K562 (cell line): Measurements from ENCODE around the gene ANKDD1A. TPM values are rescaled to one million over a fixed set of nuclear protein-coding genes. Genes with fewer than 3 reads are reported as not detected.

Experiments
- ATAC-seq: fragments of 200-7000 bp; cut with Tn5 transposase; 3 replicates; pipeline ENCODE4 v1.9.1; 2020; ENCODE audit warnings: moderate library complexity
- BruUV-seq: library from RNA; stranded (reverse); fragments of 400-500 nt; replicated peaks from 2 replicates; lab custom pipeline; 2021; lab: Mats Ljungman, UMichigan
- CTCF ChIA-PET: fragments of 300-600 bp; formaldehyde crosslinking; extraction: SDS; loops from one replicate; lab custom pipeline; 2021; ENCODE audit warnings: low intra/inter-chr PET ratio; lab: Yijun Ruan, JAX
- POLR2A ChIA-PET: fragments of 300-600, 350-650 bp; sonication (Branson Sonifier 250); formaldehyde crosslinking; extraction: SDS; loops from one replicate; lab custom pipeline; 2021; ENCODE audit warnings: antibody characterized with exemption, inconsistent platforms; lab: Yijun Ruan, JAX
- DNase-seq, 4 experiments: peaks; one replicate each; pipeline versions ENCODE4 v3.0.0 to v3.0.0-alpha.2; 2011 to 2018; ENCODE audit warnings: low spot score in 3 of 4, mixed read lengths in 3 of 4; ENCODE audit errors: extremely low read depth in 1 of 4
- FAIRE-seq: peaks from 2 replicates; lab custom pipeline; 2011; peaks lifted over from hg19 to GRCh38; lab: Jason Lieb, UNC
- H2AFZ ChIP-seq: 2 replicates; pipeline ENCODE4 v1.6.0; 2011; ENCODE audit warnings: low read depth, low read length, control low read depth, inconsistent platforms
- H3K27ac ChIP-seq: fragments of 200-600 bp; 3 replicates; pipeline ENCODE4 v1.8.0; 2011; ENCODE audit warnings: low read depth, mild to moderate bottlenecking, control low read depth, inconsistent platforms, low read length, moderate library complexity, mixed read lengths; ENCODE audit errors: extremely low read depth
- H3K27me3 ChIP-seq, 2 experiments: fragments of 300-600 bp in 1 of 2; 2 replicates in 1 of 2; 3 replicates in 1 of 2; pipeline versions ENCODE4 v1.6.0 to v1.8.0; 2011; ENCODE audit warnings: inconsistent platforms in 2 of 2, low read length in 2 of 2, mild to moderate bottlenecking in 1 of 2, mixed read lengths in 1 of 2, moderate library complexity in 1 of 2; ENCODE audit not compliant: control insufficient read depth in 2 of 2, insufficient read depth in 2 of 2
- H3K36me3 ChIP-seq: fragments of 300-600 bp; 3 replicates; pipeline ENCODE4 v1.8.0; 2011; ENCODE audit warnings: mild to moderate bottlenecking, low read length, inconsistent platforms; ENCODE audit not compliant: control insufficient read depth, insufficient read depth
- H3K4me1 ChIP-seq, 2 experiments: fragments of 200-600 bp in 1 of 2; replicated peaks in 1 of 2; 2 replicates in 1 of 2; 3 replicates in 1 of 2; pipeline versions ENCODE4 v1.5.1 to v1.8.0; 2011; ENCODE audit warnings: inconsistent platforms in 2 of 2, low read length in 2 of 2, mild to moderate bottlenecking in 1 of 2, mixed read lengths in 1 of 2, moderate library complexity in 1 of 2; ENCODE audit not compliant: control insufficient read depth in 2 of 2, insufficient read depth in 2 of 2
- H3K4me2 ChIP-seq: 2 replicates; pipeline ENCODE4 v1.6.1; 2011; ENCODE audit warnings: low read length, control low read depth, inconsistent platforms, mixed read lengths; ENCODE audit not compliant: insufficient read depth
- H3K4me3 ChIP-seq: fragments of 200-600 bp; sonication (generic), shearing (Covaris generic); 2 replicates; pipeline ENCODE4 v1.5.1; 2016; ENCODE audit warnings: control low read depth, inconsistent platforms
- H3K79me2 ChIP-seq: fragments of 200-600 bp; 3 replicates; pipeline ENCODE4 v1.8.0; 2011; ENCODE audit warnings: low read length, inconsistent platforms; ENCODE audit not compliant: control insufficient read depth, insufficient read depth
- H3K9ac ChIP-seq, 2 experiments: 2 replicates each; pipeline versions ENCODE4 v1.6.0 to v1.6.1; 2011; ENCODE audit warnings: low read depth in 2 of 2, low read length in 2 of 2, control low read depth in 1 of 2, inconsistent platforms in 1 of 2, mild to moderate bottlenecking in 1 of 2, mixed read lengths in 1 of 2; ENCODE audit not compliant: insufficient read depth in 1 of 2
- H3K9me1 ChIP-seq: one replicate; pipeline ENCODE4 v1.6.0; 2011; ENCODE audit warnings: inconsistent platforms, mild to moderate bottlenecking, low read length, moderate library complexity; ENCODE audit not compliant: control insufficient read depth, insufficient read depth
- H3K9me3 ChIP-seq: replicated peaks from 2 replicates; pipeline ENCODE4 v1.5.1; 2011; ENCODE audit warnings: low read depth, low read length, inconsistent platforms; ENCODE audit not compliant: control insufficient read depth, insufficient read depth
- H4K20me1 ChIP-seq: replicated peaks from 2 replicates; pipeline ENCODE4 v1.6.1; 2011; ENCODE audit warnings: low read length, inconsistent platforms, mixed read lengths; ENCODE audit not compliant: control insufficient read depth, insufficient read depth
- ARID2 ChIP-seq: fragments of 450-650 bp; IDR thresholded peaks from 2 replicates; pipeline ENCODE4 v1.6.1; 2017; ENCODE audit warnings: antibody characterized with exemption, mild to moderate bottlenecking
- BHLHE40 ChIP-seq: IDR thresholded peaks from 2 replicates; pipeline ENCODE4 v1.6.1; 2011; ENCODE audit warnings: low read length, improper control_type of control experiment
- GTF2E2 ChIP-seq: fragments of 200-800 bp; sonication (Bioruptor generic); IDR thresholded peaks from 2 replicates; pipeline ENCODE4 v1.6.1; 2016; ENCODE audit warnings: missing genetic modification characterization, missing compliant biosample characterization
- MYC ChIP-seq, 2 experiments: fragments of 250-450 bp in 1 of 2; sonication (Bioruptor Pico) in 1 of 2; IDR thresholded peaks; 2 replicates each; pipeline versions ENCODE4 v1.5.1 to v1.6.1; 2012 to 2021; ENCODE audit warnings: low read depth in 2 of 2, borderline replicate concordance in 1 of 2, improper control_type of control experiment in 1 of 2, low read length in 1 of 2, mild to moderate bottlenecking in 1 of 2, moderate library complexity in 1 of 2
- NFXL1 ChIP-seq: fragments of 450-650 bp; formaldehyde crosslinking; IDR thresholded peaks from 2 replicates; pipeline ENCODE4 v1.4.0; 2021; ENCODE audit warnings: mild to moderate bottlenecking
- SIX5 ChIP-seq, 2 experiments: IDR thresholded peaks; 2 replicates each; pipeline ENCODE4 v1.6.1; 2011; ENCODE audit warnings: low read length in 2 of 2, borderline replicate concordance in 1 of 2, low read depth in 1 of 2, mild to moderate bottlenecking in 1 of 2, moderate library complexity in 1 of 2; ENCODE audit not compliant: insufficient read depth in 1 of 2
- ZFP30 ChIP-seq: fragments of 250-450 bp; sonication (Bioruptor Pico); IDR thresholded peaks from 2 replicates; pipeline ENCODE4 v1.8.0; 2022; ENCODE audit warnings: moderate library complexity, mild to moderate bottlenecking, inconsistent platforms, borderline replicate concordance
- ZFP91 ChIP-seq: sonication (generic); formaldehyde crosslinking; IDR thresholded peaks from 2 replicates; pipeline ENCODE4 v1.8.0; 2022; ENCODE audit warnings: mild to moderate bottlenecking, missing genetic modification reagents
- ZNF175 ChIP-seq: fragments of 200-800 bp; sonication (Bioruptor generic); IDR thresholded peaks from 2 replicates; pipeline ENCODE4 v1.6.1; 2016; ENCODE audit warnings: low read depth, mild to moderate bottlenecking, missing genetic modification characterization, missing compliant biosample characterization
- ZNF280B ChIP-seq: fragments of 250-450 bp; sonication (Bioruptor Pico); IDR thresholded peaks from 2 replicates; pipeline ENCODE4 v1.5.1; 2021; ENCODE audit warnings: mild to moderate bottlenecking
- ZNF589 ChIP-seq: fragments of 200-800 bp; sonication (Bioruptor generic); IDR thresholded peaks from 2 replicates; pipeline ENCODE4 v1.6.1; 2016; ENCODE audit warnings: low read depth, missing genetic modification characterization, missing compliant biosample characterization
- ZSCAN32 ChIP-seq: fragments of 450-650 bp; formaldehyde crosslinking; IDR thresholded peaks from 2 replicates; pipeline ENCODE4 v1.4.0; 2020; ENCODE audit warnings: mild to moderate bottlenecking, moderate library complexity
- WGBS: fragments of 100-300 bp; shearing (Covaris generic); methylation state at CpG from one replicate; pipeline ENCODE4 v1.1.6; 2016; ENCODE audit warnings: low coverage, mixed read lengths; ENCODE audit not compliant: insufficient coverage; ENCODE audit errors: missing lambda C conversion rate; 5-methylcytosine and 5-hydroxymethylcytosine counted together
- in situ Hi-C: fragments of 300-500 bp; cut with MboI; formaldehyde crosslinking; loops from 4 replicates; pipeline ENCODE4 v1.15.0; 2018; ENCODE audit warnings: inconsistent platforms, mixed read lengths
- intact Hi-C: fragments of 100-400 bp; cut with micrococcal nuclease; formaldehyde crosslinking; loops from 2 replicates; pipeline ENCODE4 v1.14.2; 2022
- polyA plus RNA-seq, 8 experiments: library from polyadenylated mRNA; depleted of rRNA in 4 of 8; stranded (reverse) in 5 of 8; unstranded in 3 of 8; fragments of >200 nt; fragmentation: Nextera tagmentation in 2 of 8; fragmentation: Illumina TruSeq in 1 of 8; extraction: Ambion mirVana in 2 of 8; extraction: Trizol in 1 of 8; gene quantifications; 2 replicates each; pipeline versions ENCODE4 v1.2.1 to v1.2.3, GENCODE V29; 2011 to 2014; ENCODE audit warnings: inconsistent platforms in 1 of 8, missing spikeins in 1 of 8
- total RNA-seq, 7 experiments: library from RNA; depleted of rRNA in 6 of 7; stranded (reverse); fragments of >200 nt in 6 of 7; fragmentation: Illumina TruSeq in 2 of 7; extraction: Trizol in 2 of 7; gene quantifications; 2 replicates each; pipeline versions ENCODE4 v1.2.1 to v1.2.3, GENCODE V29; 2011 to 2021; ENCODE audit warnings: low replicate concordance in 1 of 7

ANKDD1A gene
- total and polyA plus RNA-seq, 9 of the 15 experiments (the other 6 are each of a cell fraction or from before 2014, with no cell fraction given) = 0.08 to 0.80 (median 0.43) TPM

- FAIRE-seq = no peak
- CTCF ChIA-PET = no interaction called here
- 71% methylated on average over 1 of the region's 1 CpG for WGBS
Measured at GRCh38 chr15:64864068-64864467, 47.6 kb upstream of the ANKDD1A start.

More at GRCh38 chr15:64864068-64864467, 47.6 kb upstream of the ANKDD1A start:
- in situ Hi-C loops (no loop called here), intact Hi-C loops (no loop called here)
- Histone ChIP-seq H3K4me2 (no peak overlapping the region), H3K27me3 (no peaks in the 10 kb centered on the region), H3K79me2 (no peaks in the 10 kb centered on the region), H3K9me1 (no peaks in the 10 kb centered on the region), H3K27ac (no peak overlapping the region), H4K20me1 (no peaks in the 10 kb centered on the region; the same call in 1 of the 2 replicates), H3K4me1 (0 out of 5 replicates have a peak, but pooled peaks cover 0 to 3% of the 10 kb centered on the region in 2 experiments), H3K36me3 (peaks cover 33% of the 10 kb centered on the region; the same call in 1 of the 3 replicates), H3K9me3 (no peaks in the 10 kb centered on the region), H3K9ac (peak overlapping the region in 1 of 2 experiments; percentile 52; a peak in 1 of 4 replicates), H2AFZ (no peak overlapping the region), H3K4me3 (no peak overlapping the region)
- no peak for DNase-seq
- no peak for ATAC-seq
- TF ChIP-seq GTF2E2 (no peak), ZNF175 (CRISPR knock-in tag) (no peak), ZSCAN32 (CRISPR knock-in tag) (no peak), ZNF589 (CRISPR knock-in tag) (no peak), ARID2 (no peak), ZFP30 (no peak), MYC (IDR thresholded peaks at IDR 0.05; ENCODE audit: low read depth, low read length) (no peak), MYC (CRISPR knock-in tag; IDR thresholded peaks at IDR 0.05; ENCODE audit: borderline replicate concordance, low read depth) (no peak), ZFP91 (no peak), ZNF280B (no peak), BHLHE40 (no peak), SIX5 (IDR thresholded peaks at IDR 0.05; ENCODE audit: borderline replicate concordance in 1 of 2, insufficient read depth in 1 of 2, low read depth in 1 of 2, low read length in 2 of 2) (no peak), NFXL1 (CRISPR knock-in tag) (no peak)
- no TSS peak for BruUV-seq
- POLR2A ChIA-PET = interaction anchor here (0.6 to 1.0 kb wide), 6 partner anchors 8 to 441 kb away, joined by 3 read pairs; partner anchors contain the start of gene RNU5B-1
